Superior temporal gyrus (tissue), 1 donor: Measurements from ENCODE around the gene LTBP4.

Experiments
- DNase-seq: peaks from one replicate; pipeline ENCODE4 v3.0.0-alpha.2; 2016; ENCODE audit errors: extremely low spot score

Gene LTBP4

GRCh38 chr19:40663695-40664692 is 62.8 kb downstream of the LTBP4 start:
- no peak for DNase-seq

GRCh38 chr19:40666803-40667438 is 65.8 kb downstream of the LTBP4 start:
- no peak for DNase-seq

DNA sequence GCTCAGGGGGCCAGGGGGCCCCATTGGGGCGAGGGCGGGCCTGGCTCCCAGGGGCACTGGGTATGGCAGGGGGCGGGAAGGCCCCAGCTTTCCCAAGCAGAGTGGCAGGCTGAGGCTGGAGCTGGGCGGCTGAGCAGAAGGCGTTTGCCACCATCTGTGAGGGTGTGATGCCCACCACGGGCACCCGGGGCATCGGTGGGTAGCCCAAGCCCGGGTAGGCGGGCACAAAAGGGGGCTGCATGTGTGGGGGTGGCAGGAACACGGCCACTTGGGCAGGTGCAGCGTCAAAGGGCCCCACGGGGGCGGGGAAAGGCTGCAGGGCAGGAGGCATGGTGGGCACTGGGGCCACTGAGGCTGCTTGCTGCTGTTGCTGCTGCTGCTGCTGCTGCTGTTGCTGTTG is 66.4 kb downstream of the LTBP4 start:
- DNase-seq = no peak

DNA sequence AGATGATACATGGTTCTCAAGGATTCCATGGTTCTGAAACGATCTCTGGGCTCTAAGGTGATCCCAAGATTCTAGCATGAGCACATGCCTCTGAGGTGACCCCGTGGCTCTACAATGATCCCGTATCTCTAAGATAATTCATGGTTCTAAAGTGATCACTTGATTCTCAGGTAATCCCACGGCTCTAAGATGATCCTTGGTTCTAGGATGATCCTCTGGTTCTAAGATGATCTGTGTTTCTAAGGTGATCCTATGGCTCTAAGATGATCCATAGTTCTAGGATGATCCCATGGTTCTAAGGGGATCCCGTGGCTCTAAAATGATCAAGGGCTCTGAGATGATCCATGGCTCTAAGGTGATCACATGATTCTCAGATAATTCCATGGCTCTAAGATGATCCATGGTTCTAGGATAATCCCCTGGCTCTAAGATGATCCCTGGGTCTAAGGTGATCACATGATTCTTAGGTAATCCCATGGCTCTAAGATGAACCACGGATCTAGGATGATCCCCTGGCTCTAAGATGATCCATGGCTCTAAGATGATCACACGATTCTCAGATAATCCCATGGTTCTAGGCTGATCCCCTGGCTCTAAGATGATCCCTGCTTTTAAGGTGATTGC is 67.9 kb downstream of the LTBP4 start:
- no peak for DNase-seq

DNA sequence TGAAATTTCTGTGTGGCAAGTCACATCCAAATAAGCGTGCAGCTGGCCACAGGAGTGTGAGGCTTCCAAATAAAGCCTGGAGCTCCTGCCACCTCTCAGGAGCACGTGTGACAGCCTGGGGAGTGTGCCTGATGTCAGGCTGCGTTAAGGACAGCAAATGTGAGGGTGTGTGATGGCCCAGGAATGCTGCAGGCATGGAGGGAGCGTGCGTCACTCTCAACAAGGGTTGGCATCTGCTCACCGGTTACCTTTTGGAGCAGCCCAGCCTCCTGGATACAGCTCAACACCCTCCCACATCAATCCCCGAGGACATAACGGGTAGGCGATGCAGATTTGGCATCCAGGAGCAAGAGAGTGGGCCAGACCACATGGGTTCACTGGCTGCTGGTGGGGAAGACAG is 70.2 kb downstream of the LTBP4 start:
- no peak for DNase-seq

DNA sequence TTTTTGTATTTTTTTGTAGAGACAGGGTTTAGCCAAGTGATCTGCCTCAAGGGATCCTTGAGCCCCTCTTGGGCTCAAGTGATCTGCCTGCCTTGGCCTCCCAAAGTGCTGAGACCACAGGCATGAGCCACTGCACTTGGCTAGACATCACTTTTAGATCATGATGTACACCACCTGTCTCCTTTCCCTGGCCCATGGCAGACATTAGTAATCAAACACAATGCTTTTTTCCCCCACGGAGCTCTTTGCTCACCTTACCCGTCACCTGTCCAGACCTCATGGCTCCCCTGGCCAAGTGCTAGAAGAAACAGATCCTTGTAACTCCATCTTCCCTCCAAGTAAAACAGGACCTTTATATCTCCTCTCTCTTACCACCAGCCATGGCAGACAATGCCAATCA is 70.9 kb downstream of the LTBP4 start:
- no peak for DNase-seq

GRCh38 chr19:40672573-40673299 is 71.6 kb downstream of the LTBP4 start:
- DNase-seq = no peak

GRCh38 chr19:40673397-40673796 is 72.2 kb downstream of the LTBP4 start:
- DNase-seq = no peak

GRCh38 chr19:40674291-40674690 is 73.1 kb downstream of the LTBP4 start:
- DNase-seq = no peak

DNA sequence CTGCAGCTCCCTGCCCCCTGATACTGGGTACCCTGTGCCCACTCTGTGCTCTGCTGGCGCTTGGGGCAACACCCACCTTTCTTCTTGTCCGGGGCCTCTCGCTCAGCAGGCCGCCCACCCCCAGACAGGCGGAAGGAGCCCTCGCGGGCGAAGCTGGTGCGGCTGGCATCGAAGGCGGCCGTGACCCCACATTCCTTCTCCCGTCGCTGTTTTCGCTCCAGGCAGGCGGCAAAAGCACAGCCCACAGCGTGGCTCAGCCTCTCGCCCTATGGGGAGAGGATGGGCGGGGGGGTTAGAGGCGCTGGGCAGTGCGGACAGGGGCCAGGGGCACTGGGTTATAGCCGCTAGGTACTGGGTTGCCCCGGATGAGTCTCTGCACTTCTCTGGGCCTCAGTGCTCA is 76.0 kb downstream of the LTBP4 start:
- no peak for DNase-seq
